Stimulated activated CD4-positive, alpha-beta T cell treated with anti-CD3 and anti-CD28 coated beads, Interleukin-12 subunit alpha, Interleukin-12 subunit beta, amount 100 ng/mL, for 4 hours (primary cell): ENCODE results near the gene ITIH5.
"Not testable (repeated sequence)": the region's sequence is repeated elsewhere in the genome, so short reads cannot be mapped to it uniquely, and the experiment has no call there.

Experiments used
- DNase-seq: peaks from one replicate; pipeline ENCODE4 v3.0.0-alpha.2; 2020

The ITIH5 gene

DNA sequence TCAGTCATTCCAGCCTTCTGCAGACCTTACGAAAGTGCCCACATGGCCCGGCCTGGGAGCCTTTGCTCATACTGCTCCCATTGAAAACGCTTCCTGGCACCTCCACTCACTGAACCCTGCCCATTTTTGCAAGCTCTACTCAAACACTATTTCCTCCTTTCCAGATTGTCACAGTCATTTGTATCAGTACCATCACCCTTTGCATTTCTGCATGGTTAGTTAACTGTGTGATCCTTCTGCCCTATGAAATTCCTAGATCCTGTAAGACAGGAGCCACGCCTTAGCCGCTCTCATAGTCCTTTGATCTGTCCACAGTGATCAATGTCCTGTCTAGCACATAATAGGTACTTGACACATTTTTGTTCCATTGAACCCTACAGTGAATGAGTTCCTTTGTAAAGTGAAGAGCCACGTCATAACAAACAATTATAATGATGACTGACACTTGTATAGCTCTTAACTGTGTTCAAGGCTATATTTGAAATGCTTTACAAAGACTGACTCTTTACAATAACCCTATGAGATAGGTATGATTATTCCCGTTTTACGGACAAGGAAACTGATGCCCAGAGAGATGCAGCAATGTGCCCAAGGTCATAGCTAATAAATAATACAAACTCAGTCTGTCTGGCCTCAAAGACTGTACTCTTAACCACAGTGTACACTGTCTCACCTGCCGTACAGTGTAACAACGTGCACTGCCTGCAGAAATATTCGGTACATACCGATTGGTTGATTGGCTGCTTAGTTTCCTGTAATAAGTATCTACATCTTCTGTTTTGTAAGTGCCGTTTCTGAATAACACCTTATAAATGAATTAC lies 19.8 kb upstream of the ITIH5 start:
- no peak for DNase-seq

DNA sequence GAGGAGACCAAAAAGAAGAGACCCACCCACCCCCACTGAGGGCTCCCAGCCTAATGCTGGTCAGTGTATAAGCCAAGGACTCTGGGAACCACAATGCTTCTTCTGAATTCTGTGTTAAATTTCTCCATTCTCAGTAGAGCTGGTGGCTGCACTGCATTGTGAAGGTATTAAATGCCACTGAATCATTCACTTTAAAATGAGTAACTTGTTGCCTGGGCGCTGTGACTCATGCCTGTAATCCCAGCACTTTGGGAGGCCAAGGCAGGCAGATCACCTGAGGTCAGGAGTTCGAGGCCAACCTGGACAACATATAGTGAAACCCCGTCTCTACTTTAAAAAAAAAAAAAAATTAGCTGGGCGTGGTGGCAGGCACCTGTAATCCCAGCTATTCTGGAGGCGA lies 13.3 kb upstream of the ITIH5 start:
- not testable (repeated sequence) for DNase-seq

DNA sequence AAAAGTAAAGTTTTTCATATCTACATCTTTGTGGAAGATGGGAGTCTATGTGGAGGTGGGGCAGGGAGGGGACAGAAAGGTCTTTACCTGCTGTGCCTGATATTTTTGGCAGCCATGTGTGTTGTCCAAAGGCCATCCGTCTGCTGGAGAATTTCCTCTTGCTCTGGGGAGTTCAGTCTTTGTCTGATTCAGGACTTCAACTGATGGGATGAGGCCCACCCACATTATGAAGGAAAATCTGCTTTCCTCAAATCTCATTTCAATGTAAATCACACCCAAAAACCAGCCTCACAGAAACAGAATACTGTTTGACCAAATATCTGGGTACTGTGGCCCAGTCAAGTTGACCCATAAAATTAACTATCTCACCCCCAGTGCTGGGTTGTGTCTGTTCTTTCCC lies 12.5 kb upstream of the ITIH5 start:
- no peak for DNase-seq

GRCh38 chr10:7672341-7673134 lies 5.8 kb upstream of the ITIH5 start:
- DNase-seq = no peak

DNA sequence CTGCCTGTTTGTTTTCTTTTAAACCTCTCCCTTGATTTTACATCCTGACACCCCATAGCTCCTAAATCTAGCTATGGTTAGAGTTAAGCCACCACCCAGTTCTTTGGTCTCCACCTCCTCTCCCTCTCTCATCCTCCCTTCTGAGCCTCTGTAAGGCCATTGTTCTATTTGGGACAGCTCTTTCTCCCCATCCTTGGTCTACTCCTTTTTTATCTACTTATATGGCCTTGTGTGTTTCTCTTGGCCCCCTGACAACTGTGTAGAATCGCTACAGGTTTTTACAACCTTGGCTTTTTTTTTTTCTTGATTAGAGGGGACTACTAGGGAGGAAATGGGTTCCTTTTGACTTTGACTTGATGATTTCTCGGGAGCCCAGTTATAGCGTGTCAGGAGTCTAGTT lies 3.4 kb upstream of the ITIH5 start:
- no peak for DNase-seq

GRCh38 chr10:7667262-7668141 lies 736 bp upstream of the ITIH5 start:
- no peak for DNase-seq

DNA sequence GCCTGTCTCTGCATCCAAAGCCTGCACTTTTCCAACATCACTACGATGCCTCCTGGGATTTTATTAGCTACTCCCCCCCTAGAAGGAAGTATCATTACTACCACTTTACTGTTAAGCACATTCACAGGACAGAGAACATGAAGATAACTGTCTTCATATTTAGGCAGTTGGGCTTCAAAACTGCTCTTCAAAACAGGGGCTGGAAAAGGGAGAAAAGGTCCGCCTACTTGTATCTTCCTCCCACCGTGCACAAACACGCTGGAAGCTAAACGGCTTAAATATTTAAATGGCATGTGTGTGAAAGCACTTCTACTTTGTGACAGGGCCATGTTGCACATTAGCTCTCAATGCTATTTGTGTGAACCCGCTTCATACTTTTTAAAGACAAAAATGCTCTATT lies 999 bp downstream of the ITIH5 start:
- no peak for DNase-seq

DNA sequence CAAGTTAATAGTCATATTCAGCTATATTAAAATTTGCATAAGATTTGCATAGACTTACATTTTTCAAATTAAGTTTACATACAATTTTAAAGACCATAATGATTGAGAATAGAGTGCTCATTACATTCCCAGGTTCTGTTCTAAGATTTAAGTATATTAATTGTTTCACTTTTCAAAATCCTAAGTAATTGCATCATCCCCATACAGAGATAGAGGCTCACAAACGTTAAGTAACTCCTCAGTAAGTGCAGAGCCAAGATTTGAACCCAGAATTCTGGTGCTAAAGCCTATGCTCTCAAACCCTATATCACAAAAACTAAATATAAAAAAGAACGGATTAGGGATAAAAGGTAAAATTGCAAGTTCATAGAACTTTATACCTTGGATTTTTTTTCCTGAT lies 2.1 kb downstream of the ITIH5 start:
- DNase-seq = no peak

DNA sequence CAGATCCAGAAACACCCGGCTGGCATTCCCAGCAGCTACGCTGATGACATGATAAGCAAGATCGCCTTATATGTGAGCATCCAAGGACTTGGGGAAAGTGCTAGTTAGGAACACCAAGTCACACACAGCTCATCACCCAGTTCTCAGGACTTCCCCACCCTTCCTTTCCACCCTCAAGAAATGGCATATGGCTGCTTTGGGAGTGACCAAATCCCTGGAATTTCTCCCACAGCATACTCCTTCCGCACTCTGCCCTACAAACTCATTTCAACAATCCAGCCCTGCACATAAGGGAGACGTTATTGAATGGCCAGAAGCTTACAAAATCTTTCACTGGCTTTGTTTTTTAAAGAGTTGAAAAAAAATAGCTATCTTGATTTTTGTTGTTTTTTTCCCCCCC lies 4.2 kb downstream of the ITIH5 start:
- no peak for DNase-seq

- DNase-seq = no peak
These were observed 7.2 kb downstream of the ITIH5 start for GRCh38 chr10:7659560-7659959.

- no peak for DNase-seq
These were observed 9.2 kb downstream of the ITIH5 start for GRCh38 chr10:7657552-7657951.

DNA sequence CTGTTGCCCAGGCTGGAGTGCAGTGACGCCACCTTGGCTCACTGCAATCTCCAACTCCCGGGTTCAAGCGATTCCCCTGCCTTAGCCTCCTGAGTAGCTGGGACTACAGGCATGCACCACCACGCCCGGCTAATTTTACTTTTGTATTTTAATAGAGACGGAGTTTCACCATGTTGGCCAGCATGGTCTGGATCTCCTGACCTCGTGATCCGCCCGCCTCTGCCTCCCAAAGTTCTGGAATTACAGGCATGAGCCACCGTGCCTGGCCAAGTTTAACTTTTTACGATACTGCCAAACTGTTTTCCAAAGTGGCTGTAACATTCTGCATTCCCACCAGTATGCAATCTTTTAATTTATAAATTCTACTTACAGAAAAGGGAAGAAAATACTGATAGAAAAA lies 9.7 kb downstream of the ITIH5 start:
- DNase-seq = not testable (repeated sequence)

GRCh38 chr10:7651853-7652470 lies 14.8 kb downstream of the ITIH5 start:
- DNase-seq = no peak

GRCh38 chr10:7649673-7650300 lies 17.0 kb downstream of the ITIH5 start:
- DNase-seq = no peak

DNA sequence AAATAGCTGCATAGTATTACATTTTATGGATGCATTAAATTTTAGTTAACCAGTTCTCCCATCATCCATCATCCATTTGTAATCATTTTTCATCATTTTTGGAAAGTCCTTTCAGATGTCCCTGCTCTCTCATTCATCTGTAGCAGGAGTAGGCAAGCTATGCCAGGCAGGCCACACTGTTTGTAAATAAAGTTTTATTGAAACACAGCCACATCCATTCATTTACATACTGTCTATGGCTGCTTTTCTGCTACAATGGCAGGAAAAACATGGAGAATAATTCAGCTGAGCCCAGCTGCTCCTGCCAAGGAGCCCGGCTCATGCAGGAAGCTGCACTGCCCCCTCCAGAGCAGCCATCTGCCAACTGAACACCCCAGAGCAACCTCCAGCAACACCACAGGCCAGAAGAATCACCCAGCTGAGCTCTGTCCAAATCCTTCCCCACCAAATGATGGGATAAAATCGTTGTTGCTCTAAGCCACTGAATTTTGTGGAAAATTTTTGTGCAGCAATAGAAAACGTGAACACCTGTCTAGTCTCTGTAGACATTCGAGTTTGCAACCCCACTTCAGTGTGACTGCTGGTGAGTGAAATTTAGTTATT lies 19.6 kb downstream of the ITIH5 start:
- no peak for DNase-seq

DNA sequence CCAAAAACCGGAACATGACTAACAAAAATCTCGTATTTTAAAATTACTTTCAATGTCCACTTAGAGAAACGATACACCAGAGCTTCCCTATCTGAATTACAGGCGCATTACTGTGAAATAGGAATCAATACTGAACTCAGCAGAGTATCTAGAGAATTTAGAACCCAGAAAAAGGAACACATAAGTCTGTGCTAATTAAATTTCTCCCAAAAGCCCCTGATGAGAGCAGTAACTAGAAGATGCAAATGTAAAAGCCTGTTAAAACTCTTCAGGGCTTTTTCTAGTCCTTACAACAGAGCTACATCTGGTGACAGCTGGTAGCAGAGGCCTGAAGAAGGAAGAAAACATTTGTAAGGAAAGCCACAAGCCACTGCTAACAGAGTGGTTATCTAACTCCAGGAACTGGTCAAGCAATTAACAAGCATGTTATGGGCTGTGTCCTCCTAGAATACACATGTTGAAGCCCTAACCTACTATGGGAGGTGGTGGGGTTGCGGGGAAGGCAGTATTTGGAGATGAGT lies 24.2 kb downstream of the ITIH5 start:
- no peak for DNase-seq

- DNase-seq = no peak
These were observed 31.2 kb downstream of the ITIH5 start for GRCh38 chr10:7635408-7636125.

GRCh38 chr10:7634142-7634894 lies 32.4 kb downstream of the ITIH5 start:
- no peak for DNase-seq

GRCh38 chr10:7626283-7626682 lies 40.5 kb downstream of the ITIH5 start:
- no peak for DNase-seq

DNA sequence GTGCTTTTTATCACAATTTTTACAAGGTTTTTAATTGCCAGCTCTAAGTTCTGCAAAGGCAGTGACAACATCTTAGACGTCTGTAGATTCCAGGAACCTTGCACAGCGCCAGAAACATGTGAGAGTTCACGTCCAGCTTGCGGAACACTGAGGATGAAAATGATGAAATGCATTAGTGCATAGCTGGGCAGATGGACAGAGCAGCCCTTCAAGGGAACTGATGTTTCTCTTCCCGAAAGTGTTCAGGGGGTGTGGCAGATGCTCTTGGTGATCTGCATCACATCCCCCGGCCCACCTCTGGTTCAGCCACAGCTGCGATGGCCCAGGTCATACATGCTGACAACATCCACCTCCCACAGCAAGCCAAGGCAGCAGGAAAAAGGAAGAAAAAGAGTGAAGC lies 40.9 kb downstream of the ITIH5 start:
- no peak for DNase-seq
